Measurements from ENCODE around the gene P2RY12.

GRCh38 chr3:151315846-151316245, 68.7 kb downstream of the P2RY12 start:
- TF ChIP-seq NR2C2 (IDR thresholded peaks at IDR 0.05; ENCODE audit: borderline replicate concordance, control insufficient read depth, insufficient read length, low read depth) (no peak), POLR2A (IDR thresholded peaks at IDR 0.05; ENCODE audit: low read depth, low read length) (no peak), RBBP5 (conservative IDR thresholded peaks at IDR 0.05) (no peak)
